K562 (cell line): Measurements from ENCODE around the gene LYVE1. TPM values are rescaled to one million over a fixed set of nuclear protein-coding genes. Genes with fewer than 3 reads are reported as not detected.

Source experiments
- ATF1 ChIP-seq, 2 experiments: fragments of 450-650 bp in 1 of 2; IDR thresholded peaks; 2 replicates each; pipeline ENCODE4 v1.6.1; 2016; ENCODE audit warnings: missing compliant biosample characterization in 1 of 2, missing genetic modification characterization in 1 of 2
- CEBPB ChIP-seq: fragments of 450-650 bp; IDR thresholded peaks from 2 replicates; pipeline ENCODE4 v1.6.1; 2016; ENCODE audit warnings: missing genetic modification characterization, missing compliant biosample characterization
- CEBPG ChIP-seq, 3 experiments: fragments of 200-800 bp in 1 of 3; sonication (Bioruptor generic) in 1 of 3; sonication (generic) in 1 of 3; formaldehyde crosslinking in 1 of 3; IDR thresholded peaks in 2 of 3; conservative IDR thresholded peaks in 1 of 3; 2 replicates each; pipeline versions ENCODE4 v1.6.1 to v1.8.0; 2016 to 2022; ENCODE audit warnings: missing compliant biosample characterization in 2 of 3, missing genetic modification characterization in 2 of 3, mild to moderate bottlenecking in 1 of 3, missing genetic modification reagents in 1 of 3
- L3MBTL2 ChIP-seq: fragments of 450-650 bp; IDR thresholded peaks from 2 replicates; pipeline ENCODE4 v1.6.1; 2016; ENCODE audit warnings: mild to moderate bottlenecking, moderate library complexity
- MAFG ChIP-seq: fragments of 450-650 bp; conservative IDR thresholded peaks from 2 replicates; pipeline ENCODE4 v1.6.1; 2016; ENCODE audit warnings: missing genetic modification characterization, missing compliant biosample characterization
- MEF2D ChIP-seq: conservative IDR thresholded peaks from 2 replicates; pipeline ENCODE4 v1.6.1; 2016; ENCODE audit warnings: low read depth, missing genetic modification characterization, missing compliant biosample characterization
- NR2C2 ChIP-seq, 2 experiments: fragments of 200-800 bp in 1 of 2; sonication (Bioruptor generic) in 1 of 2; sonication (generic) in 1 of 2; formaldehyde crosslinking in 1 of 2; IDR thresholded peaks; 2 replicates each; pipeline versions ENCODE4 v1.6.1 to v1.8.0; 2016 to 2022; ENCODE audit warnings: mild to moderate bottlenecking in 1 of 2, missing compliant biosample characterization in 1 of 2, missing genetic modification characterization in 1 of 2, missing genetic modification reagents in 1 of 2
- ZBTB17 ChIP-seq: fragments of 450-650 bp; formaldehyde crosslinking; IDR thresholded peaks from 2 replicates; pipeline ENCODE4 v1.4.0; 2020; ENCODE audit warnings: mild to moderate bottlenecking
- ZNF316 ChIP-seq: fragments of 450-650 bp; IDR thresholded peaks from 2 replicates; pipeline ENCODE4 v1.6.1; 2016
- polyA plus RNA-seq, 8 experiments: library from polyadenylated mRNA; depleted of rRNA in 4 of 8; stranded (reverse) in 5 of 8; unstranded in 3 of 8; fragments of >200 nt; fragmentation: Nextera tagmentation in 2 of 8; fragmentation: Illumina TruSeq in 1 of 8; extraction: Ambion mirVana in 2 of 8; extraction: Trizol in 1 of 8; gene quantifications; 2 replicates each; pipeline versions ENCODE4 v1.2.1 to v1.2.3, GENCODE V29; 2011 to 2014; ENCODE audit warnings: inconsistent platforms in 1 of 8, missing spikeins in 1 of 8
- total RNA-seq, 7 experiments: library from RNA; depleted of rRNA in 6 of 7; stranded (reverse); fragments of >200 nt in 6 of 7; fragmentation: Illumina TruSeq in 2 of 7; extraction: Trizol in 2 of 7; gene quantifications; 2 replicates each; pipeline versions ENCODE4 v1.2.1 to v1.2.3, GENCODE V29; 2011 to 2021; ENCODE audit warnings: low replicate concordance in 1 of 7
- TF ChIP-seq, protein P1 (sequence below): fragments of 450-650 bp; IDR thresholded peaks from 2 replicates; pipeline ENCODE4 v1.6.1; 2017; ENCODE audit warnings: antibody characterized with exemption, mild to moderate bottlenecking
- TF ChIP-seq, protein P2 (sequence below): fragments of 450-650 bp; conservative IDR thresholded peaks from 2 replicates; pipeline ENCODE4 v1.6.1; 2016; ENCODE audit warnings: missing genetic modification characterization, low read depth, mild to moderate bottlenecking, missing compliant biosample characterization, moderate library complexity
- TF ChIP-seq, protein P3 (sequence below), 2 experiments: fragments of 450-650 bp in 1 of 2; sonication (generic) in 1 of 2; formaldehyde crosslinking in 1 of 2; IDR thresholded peaks in 1 of 2; conservative IDR thresholded peaks in 1 of 2; 2 replicates each; pipeline versions ENCODE4 v1.6.1 to v1.8.1; 2016 to 2023; ENCODE audit warnings: mild to moderate bottlenecking in 2 of 2, moderate library complexity in 2 of 2, inconsistent platforms in 1 of 2, missing genetic modification reagents in 1 of 2

LYVE1 gene
- total and polyA plus RNA-seq, 9 of the 15 experiments (the other 6 are each of a cell fraction or from before 2014, with no cell fraction given), result 0.06 to 1.1 (median 0.14) TPM; not detected in 1

DNA sequence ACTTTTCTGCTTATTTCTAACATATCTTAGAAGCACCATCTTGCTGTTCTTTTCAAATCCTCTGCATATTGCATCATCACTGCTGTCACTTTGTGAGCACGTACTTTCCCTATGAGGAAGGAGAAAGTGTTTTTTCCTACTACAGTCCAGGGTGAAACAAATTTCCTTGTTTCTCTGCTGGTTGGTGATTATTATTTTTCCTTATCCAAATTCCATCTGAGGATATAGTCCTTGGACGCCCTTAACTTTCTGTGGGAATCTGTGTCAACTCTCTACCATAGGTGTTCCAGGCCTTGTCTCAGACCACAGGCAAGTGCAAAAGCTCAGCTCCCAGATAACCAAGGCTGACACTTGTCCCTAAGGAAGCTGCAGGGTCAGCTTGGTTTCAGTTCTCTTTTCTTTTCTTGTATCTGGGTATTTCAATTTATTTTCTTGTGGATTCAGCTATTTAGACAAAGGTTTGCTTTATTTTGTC is 29.4 kb upstream of the LYVE1 start (continued):
- TF ChIP-seq, protein P1, sequence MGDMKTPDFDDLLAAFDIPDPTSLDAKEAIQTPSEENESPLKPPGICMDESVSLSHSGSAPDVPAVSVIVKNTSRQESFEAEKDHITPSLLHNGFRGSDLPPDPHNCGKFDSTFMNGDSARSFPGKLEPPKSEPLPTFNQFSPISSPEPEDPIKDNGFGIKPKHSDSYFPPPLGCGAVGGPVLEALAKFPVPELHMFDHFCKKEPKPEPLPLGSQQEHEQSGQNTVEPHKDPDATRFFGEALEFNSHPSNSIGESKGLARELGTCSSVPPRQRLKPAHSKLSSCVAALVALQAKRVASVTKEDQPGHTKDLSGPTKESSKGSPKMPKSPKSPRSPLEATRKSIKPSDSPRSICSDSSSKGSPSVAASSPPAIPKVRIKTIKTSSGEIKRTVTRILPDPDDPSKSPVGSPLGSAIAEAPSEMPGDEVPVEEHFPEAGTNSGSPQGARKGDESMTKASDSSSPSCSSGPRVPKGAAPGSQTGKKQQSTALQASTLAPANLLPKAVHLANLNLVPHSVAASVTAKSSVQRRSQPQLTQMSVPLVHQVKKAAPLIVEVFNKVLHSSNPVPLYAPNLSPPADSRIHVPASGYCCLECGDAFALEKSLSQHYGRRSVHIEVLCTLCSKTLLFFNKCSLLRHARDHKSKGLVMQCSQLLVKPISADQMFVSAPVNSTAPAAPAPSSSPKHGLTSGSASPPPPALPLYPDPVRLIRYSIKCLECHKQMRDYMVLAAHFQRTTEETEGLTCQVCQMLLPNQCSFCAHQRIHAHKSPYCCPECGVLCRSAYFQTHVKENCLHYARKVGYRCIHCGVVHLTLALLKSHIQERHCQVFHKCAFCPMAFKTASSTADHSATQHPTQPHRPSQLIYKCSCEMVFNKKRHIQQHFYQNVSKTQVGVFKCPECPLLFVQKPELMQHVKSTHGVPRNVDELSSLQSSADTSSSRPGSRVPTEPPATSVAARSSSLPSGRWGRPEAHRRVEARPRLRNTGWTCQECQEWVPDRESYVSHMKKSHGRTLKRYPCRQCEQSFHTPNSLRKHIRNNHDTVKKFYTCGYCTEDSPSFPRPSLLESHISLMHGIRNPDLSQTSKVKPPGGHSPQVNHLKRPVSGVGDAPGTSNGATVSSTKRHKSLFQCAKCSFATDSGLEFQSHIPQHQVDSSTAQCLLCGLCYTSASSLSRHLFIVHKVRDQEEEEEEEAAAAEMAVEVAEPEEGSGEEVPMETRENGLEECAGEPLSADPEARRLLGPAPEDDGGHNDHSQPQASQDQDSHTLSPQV, result peak; percentile 62; the same call in 1 of the 2 replicates
- no peak for TF ChIP-seq MAFG (tag)
- TF ChIP-seq, protein P2, sequence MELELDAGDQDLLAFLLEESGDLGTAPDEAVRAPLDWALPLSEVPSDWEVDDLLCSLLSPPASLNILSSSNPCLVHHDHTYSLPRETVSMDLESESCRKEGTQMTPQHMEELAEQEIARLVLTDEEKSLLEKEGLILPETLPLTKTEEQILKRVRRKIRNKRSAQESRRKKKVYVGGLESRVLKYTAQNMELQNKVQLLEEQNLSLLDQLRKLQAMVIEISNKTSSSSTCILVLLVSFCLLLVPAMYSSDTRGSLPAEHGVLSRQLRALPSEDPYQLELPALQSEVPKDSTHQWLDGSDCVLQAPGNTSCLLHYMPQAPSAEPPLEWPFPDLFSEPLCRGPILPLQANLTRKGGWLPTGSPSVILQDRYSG (tag), result 0 out of 2 replicates have a peak, but pooled peaks have one; percentile 29
- TF ChIP-seq, protein P3, sequence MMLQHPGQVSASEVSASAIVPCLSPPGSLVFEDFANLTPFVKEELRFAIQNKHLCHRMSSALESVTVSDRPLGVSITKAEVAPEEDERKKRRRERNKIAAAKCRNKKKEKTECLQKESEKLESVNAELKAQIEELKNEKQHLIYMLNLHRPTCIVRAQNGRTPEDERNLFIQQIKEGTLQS (IDR thresholded peaks at IDR 0.05), result peak; percentile 99
- TF ChIP-seq, protein P3 (CRISPR knock-in tag; conservative IDR thresholded peaks at IDR 0.05), result peak; percentile 92
- TF ChIP-seq ZBTB17, result no peak
- TF ChIP-seq CEBPB (tag), result peak; percentile 97
- no peak for TF ChIP-seq NR2C2 (CRISPR knock-in tag; IDR thresholded peaks at IDR 0.05)
- TF ChIP-seq NR2C2 (tag; IDR thresholded peaks at IDR 0.05), result peak; percentile 9; the same call in 1 of the 2 replicates
- TF ChIP-seq ZNF316, result peak; percentile 13; the same call in 1 of the 2 replicates
- TF ChIP-seq MEF2D (tag), result 0 out of 2 replicates have a peak, but pooled peaks have one; percentile 17
- no peak for TF ChIP-seq ATF1 (CRISPR knock-in tag; IDR thresholded peaks at IDR 0.05)
- peak; percentile 37 for TF ChIP-seq ATF1 (tag; IDR thresholded peaks at IDR 0.05)
- peak; percentile 31; the same call in 1 of the 2 replicates for TF ChIP-seq L3MBTL2
- peak; percentile 93 for TF ChIP-seq CEBPG (CRISPR knock-in tag; IDR thresholded peaks at IDR 0.05)
- peak; percentile 97 to 99 for TF ChIP-seq CEBPG (tag; conservative IDR thresholded peaks at IDR 0.05 in 1 of 2, IDR thresholded peaks at IDR 0.05 in 1 of 2)
